ENCODE measurements around the gene SPRYD3. TPM values are rescaled to one million over a fixed set of nuclear protein-coding genes. Genes with fewer than 3 reads are reported as not detected.

The SPRYD3 gene
- total RNA-seq, 1 donor from 2014 or later: 5.4 TPM

DNA sequence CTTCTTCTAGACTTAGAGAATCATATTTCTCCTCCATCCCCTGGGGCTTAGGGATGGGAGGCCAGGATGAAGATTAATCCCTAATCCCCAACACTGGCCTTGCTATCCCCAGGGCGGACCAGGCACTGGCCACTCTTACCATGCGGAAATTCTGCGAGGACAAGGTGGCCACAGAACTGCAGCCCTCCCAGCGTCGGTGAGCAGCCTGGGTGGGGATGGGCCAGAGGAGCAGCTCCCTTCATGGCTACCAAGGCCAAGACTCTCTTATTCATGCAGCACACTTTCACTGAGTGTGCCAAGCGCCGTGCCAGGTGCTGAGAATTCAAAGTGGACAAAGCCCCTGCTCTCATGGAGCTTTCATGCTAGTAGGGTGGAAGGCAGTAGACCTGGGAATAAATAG is 22.3 kb downstream of the SPRYD3 start:
- Histone ChIP-seq H3K79me2 (ENCODE audit: low read depth) (no peaks in the 10 kb centered on the region), H3K4me1 (no peaks in the 10 kb centered on the region), H2AFZ (replicated peaks) (no peak overlapping the region), H4K20me1 (ENCODE audit: low read depth) (peaks cover 9% of the 10 kb centered on the region), H3K27ac (no peak overlapping the region), H3K4me3 (no peak overlapping the region), H3K27me3 (peaks cover 11% of the 10 kb centered on the region), H3K9me3 (ENCODE audit: low read depth) (no peaks in the 10 kb centered on the region), H3K36me3 (no peaks in the 10 kb centered on the region), H3F3A (ENCODE audit: low read depth) (no peaks in the 10 kb centered on the region), H3K9ac (no peak overlapping the region), H3K4me2 (no peak overlapping the region)
- Mint-ChIP-seq H3K9me3 (no peaks in the 10 kb centered on the region), H3K4me3 (no peak overlapping the region), H3K4me1 (peaks cover 15% of the 10 kb centered on the region), H3K27ac (peak overlapping the region; percentile 7), H3K36me3 (no peaks in the 10 kb centered on the region), H3K27me3 (ENCODE audit: insufficient read depth, low read depth) (peaks cover 19% of the 10 kb centered on the region)
- no peak for TF ChIP-seq EZH2phosphoT487 (IDR thresholded peaks at IDR 0.05)
- DNase-seq (ENCODE audit: low spot score): no peak

DNA sequence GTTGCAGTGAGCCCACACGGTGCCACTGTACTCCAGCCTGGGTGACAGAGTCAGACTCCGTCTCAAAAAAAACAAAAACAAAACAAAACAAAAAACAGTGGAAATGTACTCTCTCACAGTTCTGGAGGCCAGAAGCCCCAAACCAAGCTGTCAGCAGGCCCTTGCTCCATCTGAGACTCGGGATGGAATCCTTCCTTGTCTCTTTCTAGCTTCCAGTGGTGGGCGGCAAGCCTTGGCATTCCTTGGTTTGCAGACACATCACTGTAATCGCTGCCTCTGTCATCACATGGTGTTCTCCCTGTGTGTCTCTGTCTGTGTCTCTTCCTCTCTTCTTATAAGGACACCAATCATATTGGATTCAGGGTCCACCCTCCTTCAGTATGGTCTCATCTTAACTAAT is 22.9 kb downstream of the SPRYD3 start:
- H4K20me1 ChIP-seq (ENCODE audit: low read depth): peaks cover 9% of the 10 kb centered on the region
- H3F3A ChIP-seq (ENCODE audit: low read depth): no peaks in the 10 kb centered on the region
- DNase-seq (ENCODE audit: low spot score): no peak
- H3K9me3 ChIP-seq (ENCODE audit: low read depth): no peaks in the 10 kb centered on the region
- H2AFZ ChIP-seq (replicated peaks): no peak overlapping the region
- Mint-ChIP-seq H3K4me3 (no peak overlapping the region), H3K9me3 (no peaks in the 10 kb centered on the region), H3K27ac (peak overlapping the region; percentile 7), H3K4me1 (peaks cover 17% of the 10 kb centered on the region), H3K27me3 (ENCODE audit: insufficient read depth, low read depth) (peaks cover 21% of the 10 kb centered on the region), H3K36me3 (no peaks in the 10 kb centered on the region)
- no peaks in the 10 kb centered on the region for H3K79me2 ChIP-seq (ENCODE audit: low read depth)
- H3K4me1 ChIP-seq: peaks cover 2% of the 10 kb centered on the region
- no peak overlapping the region for H3K4me3 ChIP-seq
- no peak overlapping the region for H3K27ac ChIP-seq
- H3K27me3 ChIP-seq: peaks cover 11% of the 10 kb centered on the region
- no peak overlapping the region for H3K4me2 ChIP-seq
- H3K36me3 ChIP-seq: no peaks in the 10 kb centered on the region
- TF ChIP-seq, protein P1, sequence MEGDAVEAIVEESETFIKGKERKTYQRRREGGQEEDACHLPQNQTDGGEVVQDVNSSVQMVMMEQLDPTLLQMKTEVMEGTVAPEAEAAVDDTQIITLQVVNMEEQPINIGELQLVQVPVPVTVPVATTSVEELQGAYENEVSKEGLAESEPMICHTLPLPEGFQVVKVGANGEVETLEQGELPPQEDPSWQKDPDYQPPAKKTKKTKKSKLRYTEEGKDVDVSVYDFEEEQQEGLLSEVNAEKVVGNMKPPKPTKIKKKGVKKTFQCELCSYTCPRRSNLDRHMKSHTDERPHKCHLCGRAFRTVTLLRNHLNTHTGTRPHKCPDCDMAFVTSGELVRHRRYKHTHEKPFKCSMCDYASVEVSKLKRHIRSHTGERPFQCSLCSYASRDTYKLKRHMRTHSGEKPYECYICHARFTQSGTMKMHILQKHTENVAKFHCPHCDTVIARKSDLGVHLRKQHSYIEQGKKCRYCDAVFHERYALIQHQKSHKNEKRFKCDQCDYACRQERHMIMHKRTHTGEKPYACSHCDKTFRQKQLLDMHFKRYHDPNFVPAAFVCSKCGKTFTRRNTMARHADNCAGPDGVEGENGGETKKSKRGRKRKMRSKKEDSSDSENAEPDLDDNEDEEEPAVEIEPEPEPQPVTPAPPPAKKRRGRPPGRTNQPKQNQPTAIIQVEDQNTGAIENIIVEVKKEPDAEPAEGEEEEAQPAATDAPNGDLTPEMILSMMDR (IDR thresholded peaks at IDR 0.05): no peak
- no peak for TF ChIP-seq EZH2phosphoT487 (IDR thresholded peaks at IDR 0.05)
- TF ChIP-seq EZH2 (IDR thresholded peaks at IDR 0.05): no peak
- no peak overlapping the region for H3K9ac ChIP-seq

DNA sequence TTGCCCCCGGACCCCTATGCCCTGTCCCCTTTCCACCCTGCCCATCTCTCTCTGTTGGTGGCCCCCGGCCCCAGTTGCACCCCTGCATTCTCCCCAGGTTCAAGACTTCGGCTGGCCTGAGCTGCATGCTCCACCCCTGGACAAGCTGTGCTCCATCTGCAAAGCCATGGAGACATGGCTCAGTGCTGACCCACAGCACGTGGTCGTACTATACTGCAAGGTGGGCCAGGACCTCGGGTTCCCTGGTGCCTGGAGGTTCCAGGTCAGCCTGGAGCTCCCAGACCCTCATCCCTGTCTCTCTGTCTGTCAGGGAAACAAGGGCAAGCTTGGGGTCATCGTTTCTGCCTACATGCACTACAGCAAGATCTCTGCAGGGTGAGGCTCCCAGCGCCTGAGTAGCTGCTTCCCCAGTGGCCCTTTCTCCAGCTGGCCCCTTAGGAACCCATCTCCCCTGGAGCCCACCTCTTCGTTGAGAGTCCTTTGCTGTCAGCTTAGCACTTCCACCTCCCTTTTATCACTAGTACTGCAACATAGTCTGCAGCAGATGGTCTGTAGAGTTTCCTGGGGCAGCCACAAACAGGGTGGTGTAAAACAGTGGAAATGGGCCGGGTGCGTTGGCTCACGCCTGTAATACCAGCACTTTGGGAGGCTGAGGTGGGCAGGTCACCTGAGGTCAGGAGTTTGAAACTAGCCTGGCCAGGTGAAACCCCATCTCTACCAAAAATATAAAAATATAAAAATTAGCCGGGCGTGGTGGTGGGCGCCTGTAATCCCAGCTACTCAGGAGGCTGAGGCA is 23.5 kb downstream of the SPRYD3 start:
- no peak overlapping the region for H3K4me2 ChIP-seq
- no peak overlapping the region for H3K4me3 ChIP-seq
- peaks cover 9% of the 10 kb centered on the region for H4K20me1 ChIP-seq (ENCODE audit: low read depth)
- H3K9me3 ChIP-seq (ENCODE audit: low read depth): no peaks in the 10 kb centered on the region
- Mint-ChIP-seq H3K27ac (no peak overlapping the region), H3K36me3 (no peaks in the 10 kb centered on the region), H3K27me3 (ENCODE audit: insufficient read depth, low read depth) (peaks cover 21% of the 10 kb centered on the region), H3K9me3 (no peaks in the 10 kb centered on the region), H3K4me1 (peaks cover 23% of the 10 kb centered on the region), H3K4me3 (peak overlapping the region; percentile 78)
- peaks cover 8% of the 10 kb centered on the region for H3K4me1 ChIP-seq
- no peak overlapping the region for H3K27ac ChIP-seq
- no peak overlapping the region for H2AFZ ChIP-seq (replicated peaks)
- no peaks in the 10 kb centered on the region for H3K79me2 ChIP-seq (ENCODE audit: low read depth)
- no peak for DNase-seq (ENCODE audit: low spot score)
- no peaks in the 10 kb centered on the region for H3F3A ChIP-seq (ENCODE audit: low read depth)
- TF ChIP-seq, protein P1 (IDR thresholded peaks at IDR 0.05): no peak
- no peak for TF ChIP-seq EZH2phosphoT487 (IDR thresholded peaks at IDR 0.05)
- no peak for TF ChIP-seq EZH2 (IDR thresholded peaks at IDR 0.05)
- peaks cover 11% of the 10 kb centered on the region for H3K27me3 ChIP-seq
- H3K36me3 ChIP-seq: no peaks in the 10 kb centered on the region
- H3K9ac ChIP-seq: no peak overlapping the region
